ENCODE measurements around the gene FOXO1. TPM values are rescaled to one million over a fixed set of nuclear protein-coding genes. Genes with fewer than 3 reads are reported as not detected.

FOXO1 gene
- total and polyA plus RNA-seq, 10 donors: 7.1 to 58.9 (median 47.2) TPM

DNA sequence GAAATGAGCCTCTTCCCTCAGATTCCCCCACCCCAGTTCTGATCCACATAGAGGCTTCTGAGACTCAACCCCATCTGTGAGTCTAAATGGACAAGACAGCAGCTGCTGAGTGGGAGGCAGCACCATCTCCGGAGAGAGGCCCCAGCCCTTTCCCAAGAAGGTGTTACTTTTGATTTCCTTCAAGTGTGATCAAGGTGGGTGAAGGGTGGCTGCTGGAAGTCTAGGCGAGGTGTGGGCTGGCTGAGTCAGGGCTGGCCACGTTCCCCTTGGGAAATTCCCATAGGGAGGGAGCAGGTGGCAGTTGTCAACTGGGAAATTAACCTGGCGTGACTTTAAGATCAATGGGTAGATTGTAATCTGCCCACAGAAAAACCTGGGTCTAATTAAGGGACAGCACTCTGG, 148.0 kb downstream of the FOXO1 start:
- no peaks in the 10 kb centered on the region for H3K36me3 ChIP-seq
- TF ChIP-seq POLR2A (IDR thresholded peaks at IDR 0.05) (no peak), POLR2AphosphoS5 (IDR thresholded peaks at IDR 0.05) (no peak)
- TF ChIP-seq, protein P1, sequence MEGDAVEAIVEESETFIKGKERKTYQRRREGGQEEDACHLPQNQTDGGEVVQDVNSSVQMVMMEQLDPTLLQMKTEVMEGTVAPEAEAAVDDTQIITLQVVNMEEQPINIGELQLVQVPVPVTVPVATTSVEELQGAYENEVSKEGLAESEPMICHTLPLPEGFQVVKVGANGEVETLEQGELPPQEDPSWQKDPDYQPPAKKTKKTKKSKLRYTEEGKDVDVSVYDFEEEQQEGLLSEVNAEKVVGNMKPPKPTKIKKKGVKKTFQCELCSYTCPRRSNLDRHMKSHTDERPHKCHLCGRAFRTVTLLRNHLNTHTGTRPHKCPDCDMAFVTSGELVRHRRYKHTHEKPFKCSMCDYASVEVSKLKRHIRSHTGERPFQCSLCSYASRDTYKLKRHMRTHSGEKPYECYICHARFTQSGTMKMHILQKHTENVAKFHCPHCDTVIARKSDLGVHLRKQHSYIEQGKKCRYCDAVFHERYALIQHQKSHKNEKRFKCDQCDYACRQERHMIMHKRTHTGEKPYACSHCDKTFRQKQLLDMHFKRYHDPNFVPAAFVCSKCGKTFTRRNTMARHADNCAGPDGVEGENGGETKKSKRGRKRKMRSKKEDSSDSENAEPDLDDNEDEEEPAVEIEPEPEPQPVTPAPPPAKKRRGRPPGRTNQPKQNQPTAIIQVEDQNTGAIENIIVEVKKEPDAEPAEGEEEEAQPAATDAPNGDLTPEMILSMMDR (IDR thresholded peaks at IDR 0.05 in 8 of 11, conservative IDR thresholded peaks at IDR 0.05 in 3 of 11): no peak
- intact Hi-C loops (cut with DNase I; ENCODE audit: low total_unique reads): no loop called here
- H3K9me3 ChIP-seq: no peaks in the 10 kb centered on the region
- no peak overlapping the region for H3K4me3 ChIP-seq
- no peaks in the 10 kb centered on the region for H3K27me3 ChIP-seq (replicated peaks in 1 of 7)
- no peak overlapping the region for H3K27ac ChIP-seq
- peaks cover 5 to 29% (median 12%) of the 10 kb centered on the region in 6 donors for H3K4me1 ChIP-seq
- 53 to 71% (median 57%) methylated on average over 4 of the region's 4 CpGs for WGBS, 5 donors
- DNase-seq: no peak

DNA sequence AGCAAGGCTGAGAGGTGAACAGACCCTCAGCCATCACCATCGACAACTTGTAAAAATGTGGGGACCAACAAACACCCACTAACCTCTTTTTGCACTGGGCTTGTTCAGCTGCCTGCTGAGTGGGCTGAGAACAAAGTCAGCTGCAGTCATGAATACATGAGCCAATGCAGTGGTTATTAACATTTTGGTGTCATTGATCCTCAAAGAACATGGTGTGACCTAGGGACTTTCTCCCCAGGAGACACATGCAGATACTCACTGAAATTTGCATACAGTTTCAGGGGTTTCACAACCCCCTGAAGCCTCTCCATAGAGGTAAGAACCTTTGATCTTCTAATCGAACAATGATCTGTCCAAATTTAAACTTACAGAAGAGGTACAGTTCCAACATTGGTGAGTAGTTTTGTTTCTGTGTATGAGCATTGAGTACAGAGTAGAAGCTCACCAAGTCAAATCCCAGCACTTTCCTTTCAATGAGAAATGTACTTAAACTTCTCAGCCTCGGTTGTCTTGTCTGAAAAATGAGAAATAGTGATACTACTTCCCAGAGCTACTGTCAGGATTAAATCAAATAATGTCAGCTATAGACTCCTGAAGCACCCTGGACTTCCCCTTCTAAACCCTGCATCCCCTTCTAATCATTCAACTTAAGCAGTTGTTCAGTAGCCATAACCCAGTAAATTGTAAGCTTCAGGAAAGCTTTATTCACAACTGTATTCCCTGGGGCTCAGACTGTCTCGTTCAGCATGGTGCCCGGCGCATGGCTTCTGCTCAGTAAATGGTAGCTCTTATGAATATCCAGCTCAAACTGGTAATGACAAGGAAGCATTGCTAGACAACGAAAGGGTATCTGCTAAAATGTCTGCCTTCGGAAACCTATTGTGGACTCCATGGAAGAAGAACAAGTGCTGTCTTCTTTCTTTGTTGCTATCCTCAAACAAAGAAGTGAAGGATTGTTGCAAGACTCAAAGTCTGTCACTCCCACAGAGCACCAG, 148.7 kb downstream of the FOXO1 start:
- H3K36me3 ChIP-seq: no peaks in the 10 kb centered on the region
- TF ChIP-seq, protein P1 (IDR thresholded peaks at IDR 0.05 in 8 of 11, conservative IDR thresholded peaks at IDR 0.05 in 3 of 11): no peak
- TF ChIP-seq POLR2A (IDR thresholded peaks at IDR 0.05): no peak
- TF ChIP-seq POLR2AphosphoS5 (IDR thresholded peaks at IDR 0.05): no peak
- no peaks in the 10 kb centered on the region for H3K27me3 ChIP-seq (replicated peaks in 1 of 7)
- no peak for DNase-seq
- H3K4me3 ChIP-seq: no peak overlapping the region
- intact Hi-C loops (cut with DNase I; ENCODE audit: low total_unique reads): no loop called here
- H3K27ac ChIP-seq: no peak overlapping the region
- H3K9me3 ChIP-seq: no peaks in the 10 kb centered on the region
- WGBS, 5 donors: 68 to 86% (median 82%) methylated on average over 8 of the region's 8 CpGs
- H3K4me1 ChIP-seq: peaks cover 5 to 29% (median 12%) of the 10 kb centered on the region in 6 donors

DNA sequence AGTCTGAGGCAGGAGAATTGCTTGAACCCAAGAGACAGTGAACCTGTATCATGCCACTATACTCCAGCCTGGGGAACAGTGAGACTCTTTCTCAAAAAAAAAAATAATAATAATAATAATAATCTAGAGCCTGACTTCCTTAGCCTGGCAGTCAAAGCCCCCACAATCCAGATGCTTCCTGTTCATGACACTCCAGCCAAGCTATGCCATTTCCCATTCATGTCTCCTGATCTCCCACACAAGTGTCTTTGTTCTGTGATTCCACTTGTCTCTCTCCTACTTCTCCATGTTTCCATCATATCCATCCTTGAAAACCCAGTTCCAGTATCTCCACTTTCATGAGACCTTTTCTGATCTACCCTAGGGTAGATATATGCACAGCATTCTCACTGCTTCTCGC, 150.7 kb downstream of the FOXO1 start:
- WGBS, 5 donors: 96 to 100% (median 97%) methylated on average over 1 of the region's 1 CpG
- H3K9me3 ChIP-seq: no peaks in the 10 kb centered on the region
- no peaks in the 10 kb centered on the region for H3K36me3 ChIP-seq
- no peak overlapping the region for H3K27ac ChIP-seq
- peaks cover 5 to 29% (median 12%) of the 10 kb centered on the region in 6 donors for H3K4me1 ChIP-seq
- TF ChIP-seq POLR2A (IDR thresholded peaks at IDR 0.05): no peak
- TF ChIP-seq, protein P1 (IDR thresholded peaks at IDR 0.05 in 8 of 11, conservative IDR thresholded peaks at IDR 0.05 in 3 of 11): no peak
- no peak for TF ChIP-seq POLR2AphosphoS5 (IDR thresholded peaks at IDR 0.05)
- DNase-seq: no peak
- no peaks in the 10 kb centered on the region for H3K27me3 ChIP-seq (replicated peaks in 1 of 7)
- intact Hi-C loops (cut with DNase I; ENCODE audit: low total_unique reads): no loop called here
- H3K4me3 ChIP-seq: no peak overlapping the region

DNA sequence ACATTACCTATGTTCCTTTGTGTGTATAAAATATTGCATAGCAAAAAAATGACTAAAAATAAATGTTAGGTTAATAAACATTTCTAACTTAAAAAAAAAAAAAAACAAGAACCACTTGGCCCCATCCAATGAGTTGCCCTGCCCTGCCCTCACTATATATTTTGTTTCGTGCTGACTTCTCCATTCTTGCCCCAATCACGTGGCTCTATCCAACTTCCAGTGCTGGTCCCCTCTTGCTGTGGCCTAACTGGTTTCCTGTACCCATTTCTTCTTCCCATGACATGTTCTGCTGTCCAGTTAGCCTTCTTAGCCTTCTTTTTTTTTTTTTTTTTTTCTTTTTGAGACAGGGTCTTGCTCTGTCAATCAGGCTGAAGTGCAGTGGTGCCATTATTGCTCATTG, 151.6 kb downstream of the FOXO1 start:
- WGBS, 5 donors: 48 to 85% (median 74%) methylated on average over 2 of the region's 2 CpGs
- H3K4me1 ChIP-seq: peaks cover 5 to 27% (median 12%) of the 10 kb centered on the region in 6 donors
- no peaks in the 10 kb centered on the region for H3K9me3 ChIP-seq
- H3K4me3 ChIP-seq: no peak overlapping the region
- no peaks in the 10 kb centered on the region for H3K36me3 ChIP-seq
- TF ChIP-seq POLR2A (IDR thresholded peaks at IDR 0.05): no peak
- DNase-seq: no peak
- H3K27me3 ChIP-seq (replicated peaks in 1 of 7): no peaks in the 10 kb centered on the region
- H3K27ac ChIP-seq: no peak overlapping the region
- intact Hi-C loops (cut with DNase I; ENCODE audit: low total_unique reads): no loop called here
